LNCaP clone FGC (cell line): ENCODE results near the gene NPR2.

Source experiments
- DNase-seq: peaks from one replicate; pipeline ENCODE4 v3.0.0-alpha.2; 2011; ENCODE audit warnings: low read depth
- H3K4me3 ChIP-seq: 2 replicates; pipeline ENCODE4 v1.5.1; 2011; ENCODE audit warnings: mild to moderate bottlenecking, low read depth, low read length, control low read depth
- CTCF ChIP-seq: IDR thresholded peaks from 2 replicates; pipeline ENCODE4 v1.5.1; 2012; ENCODE audit warnings: mild to moderate bottlenecking; ENCODE audit not compliant: control insufficient read depth, insufficient read depth; ENCODE audit errors: extremely low read depth

Gene NPR2

GRCh38 chr9:35810122-35810521 lies 18.7 kb downstream of the NPR2 start:
- no peak for TF ChIP-seq CTCF
- no peak overlapping the region for H3K4me3 ChIP-seq

GRCh38 chr9:35811381-35812024 lies 20.1 kb downstream of the NPR2 start:
- no peak for DNase-seq
- H3K4me3 ChIP-seq: peak overlapping the region; percentile 46
- TF ChIP-seq CTCF: no peak

More at GRCh38 chr9:35810122-35810521, 18.7 kb downstream of the NPR2 start:
- no peak for DNase-seq

DNA sequence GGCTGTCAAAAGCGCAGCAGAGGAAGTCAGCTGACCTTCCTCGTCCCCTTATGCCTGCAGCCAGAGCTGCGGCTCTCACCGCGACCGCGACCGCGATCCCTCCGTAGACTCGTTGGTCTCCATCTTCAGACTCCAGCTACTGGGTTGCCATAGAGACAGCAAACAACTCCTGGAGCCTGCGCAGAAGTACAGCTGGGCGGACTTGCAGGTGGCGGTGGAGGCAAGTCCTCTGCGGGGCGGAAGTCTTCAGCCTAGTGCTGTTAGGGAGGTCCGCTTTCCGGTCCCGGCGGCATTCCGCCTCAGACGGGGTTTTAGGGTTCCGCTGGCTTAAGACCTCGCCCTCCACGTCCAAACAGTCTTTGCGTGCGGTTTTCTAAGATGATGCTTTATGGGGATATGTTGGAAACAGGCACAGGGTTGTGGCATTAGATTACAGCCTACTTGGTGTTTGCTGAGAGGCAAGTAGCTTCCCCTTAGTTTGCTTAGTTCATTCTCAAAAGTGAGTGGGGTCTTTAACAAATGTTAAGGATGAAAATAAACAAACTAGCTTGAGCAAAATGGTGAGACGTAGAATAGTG lies 20.7 kb downstream of the NPR2 start, which contains the start of gene SPAG8:
Gene SPAG8, minus strand, starts transcription at position 238 of the 578 bp plus-strand sequence. Its CDS starts 115 bp downstream, at position 123.
- peak; percentile 91 for DNase-seq
- peak within 1 kb of the TSS; percentile 46 for H3K4me3 ChIP-seq
- no peak for TF ChIP-seq CTCF

GRCh38 chr9:35813434-35814105 lies 22.2 kb downstream of the NPR2 start:
- DNase-seq: no peak
- TF ChIP-seq CTCF: peak; percentile 29; the same call in 1 of the 2 replicates
- peak overlapping the region; percentile 83 for H3K4me3 ChIP-seq

- H3K4me3 ChIP-seq: peak overlapping the region; percentile 83
- no peak for DNase-seq
- TF ChIP-seq CTCF: peak; percentile 37; the same call in 1 of the 2 replicates
These were observed 22.9 kb downstream of the NPR2 start for GRCh38 chr9:35814106-35814840.

GRCh38 chr9:35814841-35815543 lies 23.6 kb downstream of the NPR2 start, which contains the start of gene HINT2:
Gene HINT2 (minus strand): TSS chr9:35815042. CDS start chr9:35814979, 63 bp downstream.
- H3K4me3 ChIP-seq: peak within 1 kb of the TSS; percentile 83
- TF ChIP-seq CTCF: 0 out of 2 replicates have a peak, but pooled peaks have one; percentile 7
- peak; percentile 98 for DNase-seq
